ENCODE results near the gene NYNRIN.

DNA sequence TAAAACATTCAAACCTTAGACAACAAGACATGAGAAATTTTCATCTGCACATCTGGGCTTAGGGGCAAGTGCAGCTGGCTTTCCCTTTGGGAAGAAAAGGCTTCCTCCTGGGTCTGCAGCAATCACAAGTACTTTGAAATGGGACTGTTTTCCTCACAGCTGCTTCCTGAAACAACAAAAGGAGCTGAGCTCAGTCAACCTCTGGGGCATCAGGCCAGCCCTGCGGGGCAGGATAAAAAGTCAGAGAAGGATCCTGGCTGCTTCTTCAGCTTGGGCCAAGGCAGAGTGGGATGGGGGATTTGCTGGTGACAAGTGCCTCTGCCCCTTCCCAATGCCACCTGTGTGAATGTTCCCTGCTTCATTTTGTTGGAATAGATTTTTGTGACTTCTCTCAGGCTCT is 59.9 kb downstream of the NYNRIN start:
- no peak for TF ChIP-seq SMAD3 (CRISPR knock-in tag; IDR thresholded peaks at IDR 0.05; ENCODE audit: borderline replicate concordance)
- TF ChIP-seq, protein P1, sequence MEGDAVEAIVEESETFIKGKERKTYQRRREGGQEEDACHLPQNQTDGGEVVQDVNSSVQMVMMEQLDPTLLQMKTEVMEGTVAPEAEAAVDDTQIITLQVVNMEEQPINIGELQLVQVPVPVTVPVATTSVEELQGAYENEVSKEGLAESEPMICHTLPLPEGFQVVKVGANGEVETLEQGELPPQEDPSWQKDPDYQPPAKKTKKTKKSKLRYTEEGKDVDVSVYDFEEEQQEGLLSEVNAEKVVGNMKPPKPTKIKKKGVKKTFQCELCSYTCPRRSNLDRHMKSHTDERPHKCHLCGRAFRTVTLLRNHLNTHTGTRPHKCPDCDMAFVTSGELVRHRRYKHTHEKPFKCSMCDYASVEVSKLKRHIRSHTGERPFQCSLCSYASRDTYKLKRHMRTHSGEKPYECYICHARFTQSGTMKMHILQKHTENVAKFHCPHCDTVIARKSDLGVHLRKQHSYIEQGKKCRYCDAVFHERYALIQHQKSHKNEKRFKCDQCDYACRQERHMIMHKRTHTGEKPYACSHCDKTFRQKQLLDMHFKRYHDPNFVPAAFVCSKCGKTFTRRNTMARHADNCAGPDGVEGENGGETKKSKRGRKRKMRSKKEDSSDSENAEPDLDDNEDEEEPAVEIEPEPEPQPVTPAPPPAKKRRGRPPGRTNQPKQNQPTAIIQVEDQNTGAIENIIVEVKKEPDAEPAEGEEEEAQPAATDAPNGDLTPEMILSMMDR (IDR thresholded peaks at IDR 0.05): no peak

Measured in WTC11 (cell line).